Measurements from ENCODE around the gene DEFB132. TPM values are rescaled to one million over a fixed set of nuclear protein-coding genes. Genes with fewer than 3 reads are reported as not detected.
A peak's percentile ranks its signal among the peaks of the same experiment; 100 is the strongest.

DEFB132 gene
- total and polyA plus RNA-seq, 2 of the 4 experiments (the other 2 are of a cell fraction) = not detected

DNA sequence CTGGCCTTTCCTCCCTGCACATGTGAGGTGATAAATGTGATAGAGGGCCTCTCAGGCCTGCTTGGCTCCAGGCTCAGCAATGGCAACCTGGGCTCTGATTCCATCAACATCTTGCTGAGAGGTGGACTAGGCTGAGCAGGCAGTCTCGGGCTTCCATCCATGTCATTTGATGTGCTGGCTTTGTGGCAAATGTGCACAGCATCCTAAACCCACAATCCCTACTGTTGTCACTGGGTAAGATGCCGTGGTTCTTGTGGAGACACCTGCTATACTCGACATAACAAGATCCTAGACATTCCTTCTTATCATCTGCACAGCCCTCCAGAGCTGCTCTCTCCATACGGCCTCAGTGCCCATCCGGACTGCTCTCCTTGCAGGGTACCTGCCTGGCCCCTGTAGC, 37.1 kb downstream of the DEFB132 start:
- Histone ChIP-seq H2BK120ac (ENCODE audit: low read depth, low read length) (no peak overlapping the region), H3K4me1 (ENCODE audit: control insufficient read depth, insufficient read depth, low read length) (peaks cover 4% of the 10 kb centered on the region), H3K27me3 (ENCODE audit: control insufficient read depth, insufficient read depth, low read length) (no peaks in the 10 kb centered on the region), H3K36me3 (ENCODE audit: control insufficient read depth, insufficient read depth, low read length) (no peaks in the 10 kb centered on the region), H3K9ac (ENCODE audit: low read depth, low read length) (no peak overlapping the region), H2BK15ac (ENCODE audit: low read depth, low read length) (no peak overlapping the region), H3K4me2 (ENCODE audit: low read depth, low read length) (no peak overlapping the region), H2BK5ac (ENCODE audit: low read depth, low read length, poor library complexity, severe bottlenecking) (no peak overlapping the region), H4K91ac (ENCODE audit: insufficient read depth, low read depth, low read length) (no peak overlapping the region), H3K23ac (ENCODE audit: low read depth, low read length) (no peak overlapping the region), H4K20me1 (ENCODE audit: insufficient read depth, low read length) (peaks cover 14% of the 10 kb centered on the region), H3K79me1 (ENCODE audit: low read depth in 1 of 2, low read length in 2 of 2) (peaks cover 14 to 25% of the 10 kb centered on the region in 2 experiments), H2AK9ac (replicated peaks; ENCODE audit: low read depth, low read length, poor library complexity) (no peak overlapping the region), H3K56ac (ENCODE audit: extremely low read depth, insufficient read depth, low read length) (no peak overlapping the region), H2AFZ (replicated peaks; ENCODE audit: low read length, poor library complexity) (peak overlapping the region; percentile 15), H4K8ac (ENCODE audit: low read depth in 2 of 2, low read length in 2 of 2) (no peak overlapping the region), H3K14ac (replicated peaks; ENCODE audit: low read depth, low read length) (no peak overlapping the region), H3K18ac (ENCODE audit: low read depth, low read length) (no peak overlapping the region), H3K9me1 (ENCODE audit: insufficient read depth, low read length) (peaks cover 10% of the 10 kb centered on the region), H3K27ac (ENCODE audit: insufficient read depth, low read length) (no peak overlapping the region), H2BK20ac (ENCODE audit: low read depth, low read length) (no peak overlapping the region), H4K5ac (ENCODE audit: low read depth, low read length) (no peak overlapping the region), H3K4me3 (ENCODE audit: insufficient read depth, low read depth, low read length) (no peak overlapping the region), H2AK5ac (ENCODE audit: low read depth, low read length) (peak overlapping the region; percentile 73), H3K9me3 (ENCODE audit: control insufficient read depth, insufficient read depth, low read length) (no peaks in the 10 kb centered on the region), H3K4ac (ENCODE audit: low read depth, low read length) (no peak overlapping the region)
- ATAC-seq (ENCODE audit: low read depth) (no peak), DNase-seq (no peak)
- CTCF ChIA-PET = no interaction called here
- intact Hi-C loops (cut with micrococcal nuclease) (no loop called here), dilution Hi-C loops (cut with HindIII; ENCODE audit: low sequenced_read_pairs, unreplicated experiment) (no loop called here), in situ Hi-C loops (cut with MboI; ENCODE audit: low sequenced_read_pairs) (no loop called here)
- no TSS peak for BruUV-seq (replicated peaks)
- POLR2A ChIA-PET (ENCODE audit: unreplicated experiment) = no interaction called here
- 80% methylated on average over 1 of the region's 5 CpGs; no CpG with 5 or more reads in 1 of the 2 experiments for WGBS, 2 experiments (ENCODE audit: extremely low coverage in 2 of 2, insufficient read length in 1 of 2)
- TF ChIP-seq POLR2A (IDR thresholded peaks at IDR 0.05; ENCODE audit: low read depth, low read length) (no peak), MAFK (IDR thresholded peaks at IDR 0.05; ENCODE audit: low read depth, low read length) (no peak), CEBPB (IDR thresholded peaks at IDR 0.05; ENCODE audit: low read depth, low read length) (no peak), CHD1 (IDR thresholded peaks at IDR 0.05; ENCODE audit: low read depth, low read length) (no peak), BHLHE40 (IDR thresholded peaks at IDR 0.05; ENCODE audit: low read depth, low read length) (no peak), RAD21 (IDR thresholded peaks at IDR 0.05; ENCODE audit: low read length) (no peak), MAZ (IDR thresholded peaks at IDR 0.05; ENCODE audit: borderline replicate concordance, low read depth, low read length) (no peak), SMC3 (IDR thresholded peaks at IDR 0.05; ENCODE audit: low read depth, low read length) (no peak), FOS (IDR thresholded peaks at IDR 0.05; ENCODE audit: low read depth, low read length) (no peak), RCOR1 (IDR thresholded peaks at IDR 0.05; ENCODE audit: insufficient replicate concordance, low read length) (no peak), NFE2L2 (IDR thresholded peaks at IDR 0.05; ENCODE audit: low read depth, low read length) (no peak), MXI1 (IDR thresholded peaks at IDR 0.05; ENCODE audit: borderline replicate concordance, low read depth, low read length) (no peak), RFX5 (IDR thresholded peaks at IDR 0.05; ENCODE audit: low read depth, low read length) (no peak)
- TF ChIP-seq, protein P1, sequence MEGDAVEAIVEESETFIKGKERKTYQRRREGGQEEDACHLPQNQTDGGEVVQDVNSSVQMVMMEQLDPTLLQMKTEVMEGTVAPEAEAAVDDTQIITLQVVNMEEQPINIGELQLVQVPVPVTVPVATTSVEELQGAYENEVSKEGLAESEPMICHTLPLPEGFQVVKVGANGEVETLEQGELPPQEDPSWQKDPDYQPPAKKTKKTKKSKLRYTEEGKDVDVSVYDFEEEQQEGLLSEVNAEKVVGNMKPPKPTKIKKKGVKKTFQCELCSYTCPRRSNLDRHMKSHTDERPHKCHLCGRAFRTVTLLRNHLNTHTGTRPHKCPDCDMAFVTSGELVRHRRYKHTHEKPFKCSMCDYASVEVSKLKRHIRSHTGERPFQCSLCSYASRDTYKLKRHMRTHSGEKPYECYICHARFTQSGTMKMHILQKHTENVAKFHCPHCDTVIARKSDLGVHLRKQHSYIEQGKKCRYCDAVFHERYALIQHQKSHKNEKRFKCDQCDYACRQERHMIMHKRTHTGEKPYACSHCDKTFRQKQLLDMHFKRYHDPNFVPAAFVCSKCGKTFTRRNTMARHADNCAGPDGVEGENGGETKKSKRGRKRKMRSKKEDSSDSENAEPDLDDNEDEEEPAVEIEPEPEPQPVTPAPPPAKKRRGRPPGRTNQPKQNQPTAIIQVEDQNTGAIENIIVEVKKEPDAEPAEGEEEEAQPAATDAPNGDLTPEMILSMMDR (conservative IDR thresholded peaks at IDR 0.05; ENCODE audit: low read depth, low read length) = no peak
- TF ChIP-seq, protein P2, sequence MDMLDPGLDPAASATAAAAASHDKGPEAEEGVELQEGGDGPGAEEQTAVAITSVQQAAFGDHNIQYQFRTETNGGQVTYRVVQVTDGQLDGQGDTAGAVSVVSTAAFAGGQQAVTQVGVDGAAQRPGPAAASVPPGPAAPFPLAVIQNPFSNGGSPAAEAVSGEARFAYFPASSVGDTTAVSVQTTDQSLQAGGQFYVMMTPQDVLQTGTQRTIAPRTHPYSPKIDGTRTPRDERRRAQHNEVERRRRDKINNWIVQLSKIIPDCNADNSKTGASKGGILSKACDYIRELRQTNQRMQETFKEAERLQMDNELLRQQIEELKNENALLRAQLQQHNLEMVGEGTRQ (IDR thresholded peaks at IDR 0.05; ENCODE audit: low read depth, low read length) = no peak
- TF ChIP-seq, protein P3, sequence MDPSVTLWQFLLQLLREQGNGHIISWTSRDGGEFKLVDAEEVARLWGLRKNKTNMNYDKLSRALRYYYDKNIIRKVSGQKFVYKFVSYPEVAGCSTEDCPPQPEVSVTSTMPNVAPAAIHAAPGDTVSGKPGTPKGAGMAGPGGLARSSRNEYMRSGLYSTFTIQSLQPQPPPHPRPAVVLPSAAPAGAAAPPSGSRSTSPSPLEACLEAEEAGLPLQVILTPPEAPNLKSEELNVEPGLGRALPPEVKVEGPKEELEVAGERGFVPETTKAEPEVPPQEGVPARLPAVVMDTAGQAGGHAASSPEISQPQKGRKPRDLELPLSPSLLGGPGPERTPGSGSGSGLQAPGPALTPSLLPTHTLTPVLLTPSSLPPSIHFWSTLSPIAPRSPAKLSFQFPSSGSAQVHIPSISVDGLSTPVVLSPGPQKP (IDR thresholded peaks at IDR 0.05; ENCODE audit: borderline replicate concordance, low read depth, low read length) = no peak
